HG03457 (cell line): ENCODE results near the gene NUDT3.
"Not testable (repeated sequence)": the region's sequence is repeated elsewhere in the genome, so short reads cannot be mapped to it uniquely, and the experiment has no call there.

ENCODE experiments used
- ATAC-seq: cut with Tn5 transposase; IDR thresholded peaks from one replicate; pipeline ENCODE4 v1.9.1; 2021; ENCODE audit warnings: moderate number of reproducible peaks; ENCODE audit not compliant: unreplicated experiment

Gene NUDT3

DNA sequence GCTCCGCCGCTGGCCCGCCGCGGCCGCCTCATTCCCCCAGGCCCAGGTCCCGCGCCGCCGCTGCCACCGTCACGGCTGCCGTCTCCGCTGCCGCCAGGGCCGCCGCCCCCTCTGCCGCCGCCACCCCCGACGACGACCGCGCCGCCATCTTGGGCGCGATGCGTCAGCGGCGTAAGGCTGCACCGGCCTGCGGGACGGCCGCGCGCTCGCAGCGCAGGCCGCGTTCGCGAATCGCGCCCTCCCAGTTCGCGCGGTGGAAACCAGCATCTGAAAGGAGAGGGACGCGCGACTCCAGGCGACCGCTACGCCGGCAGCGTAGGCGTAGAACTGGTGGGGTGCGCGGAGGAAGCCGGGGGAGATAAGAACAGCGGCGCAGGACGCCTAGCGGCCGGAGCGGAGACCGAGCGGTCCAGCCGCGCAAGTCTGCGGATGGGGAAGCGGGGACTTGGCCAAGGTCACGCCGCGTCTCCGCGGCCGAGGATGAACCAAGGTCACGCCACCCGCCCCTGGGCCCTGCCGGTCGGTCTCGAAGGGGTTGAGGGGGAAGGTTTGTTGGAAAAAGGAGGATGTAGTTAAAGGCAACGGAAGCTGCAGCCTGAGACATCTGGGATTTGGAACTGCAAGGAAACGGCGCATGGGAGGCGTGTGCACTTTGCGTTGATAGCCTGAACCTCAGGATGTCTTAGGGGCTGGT lies at the start of gene NUDT3:
NUDT3 (minus strand) TSS at position 173 of the 694 bp plus-strand sequence. CDS start 307 bp downstream, outside the sequence.
- peak; percentile 78 for ATAC-seq

DNA sequence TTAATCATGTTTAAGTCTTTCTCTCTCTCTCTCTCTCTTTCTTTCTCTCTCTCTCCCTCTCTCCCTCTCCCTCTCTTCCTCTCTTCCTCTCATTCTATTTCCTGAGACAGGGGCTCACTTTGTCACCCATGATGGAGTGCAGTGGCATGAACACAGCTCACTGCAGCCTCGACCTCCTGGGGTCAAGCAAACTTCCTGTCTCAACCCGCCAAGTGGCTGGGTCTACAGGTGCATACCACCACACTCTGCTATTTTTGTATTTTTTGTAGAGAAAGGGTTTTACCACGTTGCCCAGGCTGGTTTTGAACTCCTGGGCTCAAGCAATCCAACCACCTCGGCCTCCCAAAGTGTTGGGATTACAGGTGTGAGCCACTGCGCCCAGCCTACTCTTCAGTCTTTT lies 49.1 kb upstream of the NUDT3 start:
- ATAC-seq, result no peak

DNA sequence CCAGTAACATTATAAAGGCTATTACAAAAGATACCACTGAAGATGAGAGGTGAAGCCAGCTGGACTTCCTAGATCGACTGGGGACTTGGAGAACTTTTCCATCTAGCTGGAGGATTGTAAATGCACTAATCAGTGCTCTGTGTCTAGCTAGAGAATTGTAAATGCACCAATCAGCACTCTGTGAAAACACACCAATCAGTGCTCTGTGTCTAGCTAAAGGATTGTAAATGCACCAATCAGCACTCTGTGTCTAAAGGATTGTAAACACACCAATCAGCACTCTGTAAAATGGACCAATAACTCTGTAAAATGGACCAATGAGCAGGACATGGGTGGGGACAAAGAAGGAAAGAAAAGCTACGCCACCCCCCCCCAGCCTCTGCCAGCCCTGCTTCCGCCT lies 47.0 kb upstream of the NUDT3 start:
- ATAC-seq, result no peak

DNA sequence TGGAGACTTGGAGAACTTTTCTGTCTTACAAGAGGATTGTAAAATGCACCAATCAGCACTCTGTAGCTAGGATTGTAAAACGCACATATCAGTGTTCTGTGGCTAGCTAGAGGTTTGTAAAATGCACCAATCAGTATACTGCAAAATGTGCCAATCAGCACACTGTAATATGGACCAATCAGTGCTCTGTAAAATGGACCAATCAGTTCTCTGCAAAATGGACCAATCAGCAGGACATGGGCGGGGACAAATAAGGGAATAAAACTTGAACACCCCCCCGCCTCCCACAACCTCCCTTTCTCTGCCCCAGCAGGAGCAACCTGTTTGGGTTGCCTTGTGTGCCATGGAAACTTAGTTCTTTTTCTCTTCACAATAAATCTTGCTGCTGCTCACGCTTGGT lies 46.2 kb upstream of the NUDT3 start:
- ATAC-seq, result no peak

- ATAC-seq, result no peak
Measured at GRCh38 chr6:34437644-34437970, 45.1 kb upstream of the NUDT3 start.

GRCh38 chr6:34436803-34437643 lies 44.6 kb upstream of the NUDT3 start:
- no peak for ATAC-seq

- no peak for ATAC-seq
Measured at GRCh38 chr6:34435916-34436315, 43.4 kb upstream of the NUDT3 start.

- peak; percentile 61 for ATAC-seq
Measured at GRCh38 chr6:34425498-34426410, 33.3 kb upstream of the NUDT3 start, which contains the start of gene RPS10. TSS of gene RPS10 (minus strand) at chr6:34426069. CDS start at chr6:34425221, 848 bp downstream.

DNA sequence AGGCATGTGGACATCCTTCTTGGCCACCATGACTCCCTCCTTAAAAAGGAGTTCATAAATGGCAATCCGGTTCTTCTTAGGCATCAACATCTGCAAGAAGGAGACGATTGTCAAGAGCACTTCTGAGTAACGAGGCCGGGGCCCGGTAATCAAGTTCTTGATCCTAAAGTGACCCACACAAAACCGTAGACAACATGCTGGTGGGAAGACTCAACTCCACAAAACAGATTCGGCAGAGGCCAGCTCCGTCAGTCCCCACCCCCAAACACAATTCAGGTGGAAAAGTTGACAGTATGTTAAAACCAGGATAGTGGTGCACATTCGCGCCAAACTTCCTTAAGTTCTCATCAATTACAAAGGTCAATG lies 32.6 kb upstream of the NUDT3 start:
- ATAC-seq, result no peak

DNA sequence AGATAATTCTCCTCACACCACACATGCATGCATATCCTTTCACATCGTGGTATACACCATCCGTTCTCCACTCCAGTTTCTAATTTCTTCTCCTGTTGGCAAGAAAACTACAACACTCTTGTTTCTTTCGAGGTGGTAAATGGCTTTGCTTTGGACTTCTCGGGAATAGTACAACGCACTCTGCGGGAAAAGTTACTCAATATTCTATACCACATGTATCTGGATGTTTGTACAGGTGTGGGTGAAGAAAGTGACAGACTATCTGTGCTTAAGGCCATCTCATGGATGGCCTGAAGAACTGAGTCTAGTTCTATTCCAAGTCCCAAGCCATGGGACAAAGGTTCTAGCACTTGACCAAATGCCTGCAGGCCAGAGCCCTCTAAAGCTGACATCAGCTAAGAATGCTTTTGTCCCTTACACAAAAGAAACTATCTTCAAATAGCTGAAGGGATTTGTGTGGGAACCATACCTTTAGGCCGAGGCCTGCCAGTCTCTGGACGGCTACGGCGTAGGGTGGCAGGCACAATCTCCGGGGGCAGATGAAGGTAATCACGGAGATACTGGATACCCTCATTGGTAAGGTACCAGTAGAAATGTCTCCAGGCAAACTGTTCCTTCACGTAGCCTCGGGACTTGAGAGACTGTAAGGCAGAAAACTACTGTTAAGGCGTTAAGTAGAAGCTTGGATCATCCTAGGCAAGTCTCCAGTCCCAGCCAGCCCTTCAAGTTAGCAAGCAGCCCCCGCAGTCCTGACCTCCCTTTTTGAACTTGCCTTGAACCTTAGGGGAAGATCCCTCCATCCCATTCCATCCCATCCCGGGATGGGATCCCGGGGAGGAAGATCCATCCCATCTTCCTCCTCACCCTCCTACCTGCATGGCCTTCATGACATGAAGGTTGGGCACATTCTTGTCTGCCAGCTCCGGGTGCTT lies 32.0 kb upstream of the NUDT3 start:
- ATAC-seq, result no peak

- no peak for ATAC-seq
Measured at GRCh38 chr6:34423254-34423653, 30.8 kb upstream of the NUDT3 start.

GRCh38 chr6:34418367-34418766 lies 25.9 kb upstream of the NUDT3 start:
- ATAC-seq, result no peak

- no peak for ATAC-seq
Measured at GRCh38 chr6:34416877-34417371, 24.5 kb upstream of the NUDT3 start.

- no peak for ATAC-seq
Measured at GRCh38 chr6:34414999-34415858, 22.8 kb upstream of the NUDT3 start.

- ATAC-seq, result no peak
Measured at GRCh38 chr6:34412643-34413214, 20.3 kb upstream of the NUDT3 start.

GRCh38 chr6:34412016-34412415 lies 19.5 kb upstream of the NUDT3 start:
- no peak for ATAC-seq

DNA sequence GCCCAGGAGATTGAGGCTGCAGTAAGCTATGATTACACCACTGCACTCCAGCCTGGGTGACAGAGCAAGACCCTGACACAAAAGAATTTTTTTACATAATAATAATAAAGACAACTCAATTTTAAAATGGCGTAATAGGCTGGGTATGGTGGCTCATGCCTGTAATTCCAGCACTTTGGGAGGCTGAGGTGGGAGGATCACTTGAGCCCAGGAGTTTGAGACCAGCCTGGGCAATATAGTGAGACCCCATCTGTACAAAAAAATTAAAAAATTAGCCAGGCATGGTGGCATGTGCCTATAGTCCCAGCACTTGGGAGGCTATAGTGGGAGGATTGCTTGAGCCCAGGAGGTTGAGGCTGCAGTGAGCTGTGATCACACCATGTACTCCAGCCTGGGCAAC lies 15.4 kb upstream of the NUDT3 start:
- ATAC-seq, result not testable (repeated sequence)

GRCh38 chr6:34396518-34396917 lies 4.0 kb upstream of the NUDT3 start:
- no peak for ATAC-seq

DNA sequence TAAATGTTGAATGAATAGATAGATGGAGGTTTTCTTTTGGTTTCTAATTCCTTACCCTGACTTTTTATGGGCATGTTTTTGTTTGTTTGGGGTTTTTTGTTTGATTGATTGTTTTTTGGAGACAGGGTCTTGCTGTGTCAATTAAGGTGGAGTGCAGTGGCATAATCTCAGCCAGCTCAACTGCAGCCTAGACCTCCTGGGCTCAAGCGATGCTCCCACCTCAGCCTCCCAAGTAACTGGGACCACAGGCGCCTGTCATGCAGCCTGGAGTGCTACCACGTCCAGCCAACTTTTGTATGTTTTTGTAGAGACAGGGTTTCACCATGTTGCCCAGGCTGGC lies 1.5 kb upstream of the NUDT3 start:
- ATAC-seq, result no peak
